ENCODE measurements around the gene PIP4K2A.

- no peak for TF ChIP-seq EZH2 (IDR thresholded peaks at IDR 0.05; ENCODE audit: low read depth, low read length, severe bottlenecking)
- no peak for TF ChIP-seq TCF12 (IDR thresholded peaks at IDR 0.05; ENCODE audit: low read depth, low read length)
- no peak for TF ChIP-seq CBX8 (IDR thresholded peaks at IDR 0.05; ENCODE audit: borderline replicate concordance, low read depth, low read length)
- no peak for TF ChIP-seq POLR2A (IDR thresholded peaks at IDR 0.05; ENCODE audit: control extremely low read depth in 1 of 2, low read depth in 2 of 2, low read length in 2 of 2)
- no peak for TF ChIP-seq SP1 (IDR thresholded peaks at IDR 0.05; ENCODE audit: low read depth, low read length)
- TF ChIP-seq ASH2L (IDR thresholded peaks at IDR 0.05; ENCODE audit: low read length): no peak
- no peak for TF ChIP-seq CTCF (IDR thresholded peaks at IDR 0.05; ENCODE audit: control extremely low read depth in 1 of 3, insufficient read depth in 1 of 3, low read depth in 1 of 3, low read length in 3 of 3)
- TF ChIP-seq SIN3A (conservative IDR thresholded peaks at IDR 0.05 in 1 of 2, IDR thresholded peaks at IDR 0.05 in 1 of 2; ENCODE audit: low read depth in 1 of 2, low read length in 2 of 2): no peak
- TF ChIP-seq RAD21 (IDR thresholded peaks at IDR 0.05 in 1 of 2, conservative IDR thresholded peaks at IDR 0.05 in 1 of 2; ENCODE audit: low read depth in 2 of 2, low read length in 2 of 2): no peak
- TF ChIP-seq SUZ12 (IDR thresholded peaks at IDR 0.05; ENCODE audit: low read length): no peak
- TF ChIP-seq EP300 (IDR thresholded peaks at IDR 0.05; ENCODE audit: borderline replicate concordance in 1 of 2, low read depth in 2 of 2, low read length in 2 of 2): no peak
- TF ChIP-seq MAX (IDR thresholded peaks at IDR 0.05): no peak
- TF ChIP-seq SIX5 (IDR thresholded peaks at IDR 0.05; ENCODE audit: low read depth, low read length): no peak
- no peak for TF ChIP-seq RXRA (IDR thresholded peaks at IDR 0.05; ENCODE audit: insufficient read depth, low read depth, low read length)
Measured at GRCh38 chr10:22667093-22667480, 47.3 kb downstream of the PIP4K2A start.

All from H1 (cell line).